Subcutaneous abdominal adipose tissue (tissue), 5 donors: Measurements from ENCODE around the gene RASD1.

Experiments
- H3K27ac ChIP-seq: one replicate; pipeline ENCODE4 v1.7.0; 2013; ENCODE audit warnings: low read depth, mild to moderate bottlenecking, inconsistent platforms, low read length, moderate library complexity
- H3K27me3 ChIP-seq, 5 donors: one replicate each; pipeline ENCODE4 v1.7.0; 2013; ENCODE audit warnings: low read length in 5 of 5, inconsistent platforms in 1 of 5; ENCODE audit not compliant: control insufficient read depth in 5 of 5, insufficient read depth in 4 of 5
- H3K36me3 ChIP-seq, 5 donors: one replicate each; pipeline ENCODE4 v1.7.0; 2013; ENCODE audit warnings: low read length in 5 of 5; ENCODE audit not compliant: control insufficient read depth in 5 of 5, insufficient read depth in 5 of 5
- H3K4me1 ChIP-seq, 5 donors: one replicate each; pipeline ENCODE4 v1.7.0; 2013; ENCODE audit warnings: low read length in 5 of 5, mild to moderate bottlenecking in 3 of 5, moderate library complexity in 1 of 5; ENCODE audit not compliant: control insufficient read depth in 5 of 5, insufficient read depth in 5 of 5
- H3K4me3 ChIP-seq, 5 donors: one replicate each; pipeline ENCODE4 v1.7.0; 2013; ENCODE audit warnings: low read length in 5 of 5, low read depth in 1 of 5
- H3K9ac ChIP-seq, 5 donors: one replicate each; pipeline ENCODE4 v1.7.0; 2013; ENCODE audit warnings: low read length in 5 of 5, mild to moderate bottlenecking in 4 of 5, moderate library complexity in 3 of 5
- H3K9me3 ChIP-seq, 5 donors: one replicate each; pipeline ENCODE4 v1.7.0; 2013; ENCODE audit warnings: low read length in 5 of 5; ENCODE audit not compliant: control insufficient read depth in 5 of 5
- donor health status: healthy.
- donor health status: healthy.
- donor health status: healthy.
- donor health status: healthy.
- donor health status: healthy.

Gene RASD1

GRCh38 chr17:17511293-17511741 is 15.1 kb upstream of the RASD1 start:
- peaks cover 0 to 12% (median 5%) of the 10 kb centered on the region in 5 donors for H3K36me3 ChIP-seq
- no peak overlapping the region for H3K27ac ChIP-seq
- H3K9ac ChIP-seq = no peak overlapping the region
- no peaks in the 10 kb centered on the region for H3K9me3 ChIP-seq
- H3K4me3 ChIP-seq = no peak overlapping the region
- H3K27me3 ChIP-seq = no peaks in the 10 kb centered on the region
- peaks cover 8 to 56% (median 41%) of the 10 kb centered on the region in 5 donors for H3K4me1 ChIP-seq

- Histone ChIP-seq H3K27me3 (no peaks in the 10 kb centered on the region), H3K27ac (no peak overlapping the region), H3K9me3 (no peaks in the 10 kb centered on the region), H3K4me3 (no peak overlapping the region), H3K9ac (no peak overlapping the region), H3K36me3 (peaks cover 0 to 12% (median 5%) of the 10 kb centered on the region in 5 donors), H3K4me1 (peaks cover 5 to 55% (median 40%) of the 10 kb centered on the region in 5 donors)
Observed at GRCh38 chr17:17510456-17511292, 14.5 kb upstream of the RASD1 start.

GRCh38 chr17:17509601-17510425 is 13.6 kb upstream of the RASD1 start:
- H3K9ac ChIP-seq = peak overlapping the region in 1 of 5 donors; percentile 41
- H3K4me3 ChIP-seq = no peak overlapping the region
- no peaks in the 10 kb centered on the region for H3K9me3 ChIP-seq
- no peak overlapping the region for H3K27ac ChIP-seq
- peaks cover 0 to 50% (median 35%) of the 10 kb centered on the region in 5 donors for H3K4me1 ChIP-seq
- peaks cover 0 to 12% (median 5%) of the 10 kb centered on the region in 5 donors for H3K36me3 ChIP-seq
- H3K27me3 ChIP-seq = no peaks in the 10 kb centered on the region

- no peak overlapping the region for H3K4me3 ChIP-seq
- H3K27ac ChIP-seq = no peak overlapping the region
- H3K9ac ChIP-seq = no peak overlapping the region
Observed at GRCh38 chr17:17508646-17509591, 12.7 kb upstream of the RASD1 start.

GRCh38 chr17:17508019-17508535 is 11.9 kb upstream of the RASD1 start:
- Histone ChIP-seq H3K27ac (no peak overlapping the region), H3K9me3 (no peaks in the 10 kb centered on the region), H3K9ac (no peak overlapping the region), H3K27me3 (no peaks in the 10 kb centered on the region), H3K36me3 (peaks cover 0 to 12% (median 5%) of the 10 kb centered on the region in 5 donors), H3K4me1 (peaks cover 0 to 44% (median 31%) of the 10 kb centered on the region in 5 donors), H3K4me3 (no peak overlapping the region)

More at GRCh38 chr17:17508646-17509591, 12.7 kb upstream of the RASD1 start:
- peaks cover 0 to 44% (median 31%) of the 10 kb centered on the region in 5 donors for H3K4me1 ChIP-seq
- H3K36me3 ChIP-seq = peaks cover 0 to 12% (median 5%) of the 10 kb centered on the region in 5 donors
- H3K27me3 ChIP-seq = no peaks in the 10 kb centered on the region
- no peaks in the 10 kb centered on the region for H3K9me3 ChIP-seq

GRCh38 chr17:17507465-17508011 is 11.3 kb upstream of the RASD1 start:
- Histone ChIP-seq H3K9me3 (no peaks in the 10 kb centered on the region), H3K9ac (peak overlapping the region in 2 of 5 donors; percentile 53 to 66), H3K36me3 (peaks cover 0 to 12% (median 5%) of the 10 kb centered on the region in 5 donors), H3K27me3 (no peaks in the 10 kb centered on the region), H3K27ac (no peak overlapping the region), H3K4me1 (peaks cover 0 to 44% (median 31%) of the 10 kb centered on the region in 5 donors), H3K4me3 (no peak overlapping the region)

GRCh38 chr17:17506893-17507464 is 10.8 kb upstream of the RASD1 start:
- Histone ChIP-seq H3K9me3 (no peaks in the 10 kb centered on the region), H3K4me3 (peak overlapping the region in 1 of 5 donors; percentile 13), H3K9ac (peak overlapping the region in 3 of 5 donors; percentile 53 to 67 (median 66)), H3K4me1 (peaks cover 0 to 40% (median 28%) of the 10 kb centered on the region in 5 donors), H3K27ac (peak overlapping the region; percentile 79), H3K27me3 (no peaks in the 10 kb centered on the region), H3K36me3 (peaks cover 0 to 12% (median 5%) of the 10 kb centered on the region in 5 donors)

- H3K4me3 ChIP-seq = peak overlapping the region in 1 of 5 donors; percentile 13
- peaks cover 0 to 35% (median 22%) of the 10 kb centered on the region in 5 donors for H3K4me1 ChIP-seq
- H3K27me3 ChIP-seq = no peaks in the 10 kb centered on the region
- peak overlapping the region in 3 of 5 donors; percentile 53 to 67 (median 66) for H3K9ac ChIP-seq
- H3K9me3 ChIP-seq = no peaks in the 10 kb centered on the region
- peaks cover 0 to 12% (median 5%) of the 10 kb centered on the region in 5 donors for H3K36me3 ChIP-seq
- peak overlapping the region; percentile 79 for H3K27ac ChIP-seq
Observed at GRCh38 chr17:17506181-17506741, 10.1 kb upstream of the RASD1 start.
